K562 (cell line): ENCODE measurements around the gene SACM1L. TPM values are rescaled to one million over a fixed set of nuclear protein-coding genes. Genes with fewer than 3 reads are reported as not detected.

ENCODE experiments used
- JUND ChIP-seq, 2 experiments: IDR thresholded peaks; 2 replicates in 1 of 2; 3 replicates in 1 of 2; pipeline ENCODE4 v1.6.1; 2011; ENCODE audit warnings: borderline replicate concordance in 2 of 2, low read depth in 2 of 2, low read length in 2 of 2, improper control_type of control experiment in 1 of 2, missing biosample characterization in 1 of 2, missing genetic modification characterization in 1 of 2, missing genetic modification reagents in 1 of 2
- MEF2D ChIP-seq: conservative IDR thresholded peaks from 2 replicates; pipeline ENCODE4 v1.6.1; 2016; ENCODE audit warnings: low read depth, missing genetic modification characterization, missing compliant biosample characterization
- MTA2 ChIP-seq: fragments of 450-650 bp; IDR thresholded peaks from 2 replicates; pipeline ENCODE4 v1.6.1; 2016; ENCODE audit warnings: low read depth
- NR2F6 ChIP-seq: fragments of 450-650 bp; formaldehyde crosslinking; IDR thresholded peaks from 2 replicates; pipeline ENCODE4 v1.4.0; 2020; ENCODE audit warnings: mild to moderate bottlenecking
- OTX1 ChIP-seq: fragments of 450-650 bp; formaldehyde crosslinking; IDR thresholded peaks from 2 replicates; pipeline ENCODE4 v1.4.0; 2022; ENCODE audit warnings: mild to moderate bottlenecking
- PHF20 ChIP-seq: fragments of 450-650 bp; IDR thresholded peaks from 2 replicates; pipeline ENCODE4 v1.6.1; 2018; ENCODE audit not compliant: partially characterized antibody
- POLR2H ChIP-seq: IDR thresholded peaks from 2 replicates; pipeline ENCODE4 v1.6.1; 2016; ENCODE audit warnings: missing genetic modification characterization, low read depth, mild to moderate bottlenecking, control low read depth, missing compliant biosample characterization, moderate library complexity
- RBFOX2 ChIP-seq: fragments of 200-400 bp; formaldehyde crosslinking; IDR thresholded peaks from 2 replicates; pipeline ENCODE4 v1.6.1; 2017; ENCODE audit warnings: low read depth, mild to moderate bottlenecking, low read length, moderate library complexity
- SAFB ChIP-seq: fragments of 200-400 bp; formaldehyde crosslinking; IDR thresholded peaks from 2 replicates; pipeline ENCODE4 v1.6.1; 2017; ENCODE audit warnings: low read depth, low read length, borderline replicate concordance
- SMARCE1 ChIP-seq: fragments of 450-650 bp; IDR thresholded peaks from 2 replicates; pipeline ENCODE4 v1.7.1; 2016; ENCODE audit warnings: mild to moderate bottlenecking
- SUPT5H ChIP-seq: fragments of 450-650 bp; IDR thresholded peaks from 2 replicates; pipeline ENCODE4 v1.6.1; 2016
- TAF9B ChIP-seq: fragments of 450-650 bp; IDR thresholded peaks from 2 replicates; pipeline ENCODE4 v1.6.1; 2018; ENCODE audit warnings: mild to moderate bottlenecking; ENCODE audit not compliant: partially characterized antibody
- TCFL5 ChIP-seq: fragments of 250-450 bp; sonication (Bioruptor Pico); conservative IDR thresholded peaks from 2 replicates; pipeline ENCODE4 v1.6.1; 2021; ENCODE audit warnings: mild to moderate bottlenecking, moderate library complexity, matching md5 sums
- ZNF583 ChIP-seq: fragments of 250-450 bp; sonication (Bioruptor Pico); IDR thresholded peaks from 2 replicates; pipeline ENCODE4 v1.4.0; 2020
- ZNF830 ChIP-seq: fragments of 250-450 bp; sonication (Bioruptor Pico); IDR thresholded peaks from 2 replicates; pipeline ENCODE4 v1.5.0; 2021; ENCODE audit warnings: mild to moderate bottlenecking
- polyA plus RNA-seq, 8 experiments: library from polyadenylated mRNA; depleted of rRNA in 4 of 8; stranded (reverse) in 5 of 8; unstranded in 3 of 8; fragments of >200 nt; fragmentation: Nextera tagmentation in 2 of 8; fragmentation: Illumina TruSeq in 1 of 8; extraction: Ambion mirVana in 2 of 8; extraction: Trizol in 1 of 8; gene quantifications; 2 replicates each; pipeline versions ENCODE4 v1.2.1 to v1.2.3, GENCODE V29; 2011 to 2014; ENCODE audit warnings: inconsistent platforms in 1 of 8, missing spikeins in 1 of 8
- total RNA-seq, 7 experiments: library from RNA; depleted of rRNA in 6 of 7; stranded (reverse); fragments of >200 nt in 6 of 7; fragmentation: Illumina TruSeq in 2 of 7; extraction: Trizol in 2 of 7; gene quantifications; 2 replicates each; pipeline versions ENCODE4 v1.2.1 to v1.2.3, GENCODE V29; 2011 to 2021; ENCODE audit warnings: low replicate concordance in 1 of 7
- TF ChIP-seq, protein P1 (sequence below): fragments of 250-450 bp; sonication (Bioruptor Pico); IDR thresholded peaks from 2 replicates; pipeline ENCODE4 v1.8.0; 2022; ENCODE audit warnings: moderate library complexity, mild to moderate bottlenecking, inconsistent platforms
- TF ChIP-seq, protein P2 (sequence below): fragments of 250-450 bp; sonication (Bioruptor Pico); IDR thresholded peaks from 2 replicates; pipeline ENCODE4 v1.4.0; 2020; ENCODE audit warnings: mild to moderate bottlenecking, moderate library complexity, borderline replicate concordance
- TF ChIP-seq, protein P3 (sequence below): fragments of 450-650 bp; IDR thresholded peaks from 2 replicates; pipeline ENCODE4 v1.6.1; 2016; ENCODE audit warnings: antibody characterized with exemption
- TF ChIP-seq, protein P4 (sequence below): sonication (generic); formaldehyde crosslinking; IDR thresholded peaks from 2 replicates; pipeline ENCODE4 v1.5.0; 2020; ENCODE audit warnings: missing genetic modification reagents
- TF ChIP-seq, protein P5 (sequence below): fragments of 250-450 bp; sonication (Bioruptor Pico); IDR thresholded peaks from 2 replicates; pipeline ENCODE4 v1.8.0; 2021; ENCODE audit warnings: borderline replicate concordance, mild to moderate bottlenecking, moderate library complexity; ENCODE audit not compliant: poor library complexity, severe bottlenecking

The SACM1L gene
- total and polyA plus RNA-seq, 9 of the 15 experiments (the other 6 are each of a cell fraction or from before 2014, with no cell fraction given), result 25.7 to 67.2 (median 40.3) TPM

DNA sequence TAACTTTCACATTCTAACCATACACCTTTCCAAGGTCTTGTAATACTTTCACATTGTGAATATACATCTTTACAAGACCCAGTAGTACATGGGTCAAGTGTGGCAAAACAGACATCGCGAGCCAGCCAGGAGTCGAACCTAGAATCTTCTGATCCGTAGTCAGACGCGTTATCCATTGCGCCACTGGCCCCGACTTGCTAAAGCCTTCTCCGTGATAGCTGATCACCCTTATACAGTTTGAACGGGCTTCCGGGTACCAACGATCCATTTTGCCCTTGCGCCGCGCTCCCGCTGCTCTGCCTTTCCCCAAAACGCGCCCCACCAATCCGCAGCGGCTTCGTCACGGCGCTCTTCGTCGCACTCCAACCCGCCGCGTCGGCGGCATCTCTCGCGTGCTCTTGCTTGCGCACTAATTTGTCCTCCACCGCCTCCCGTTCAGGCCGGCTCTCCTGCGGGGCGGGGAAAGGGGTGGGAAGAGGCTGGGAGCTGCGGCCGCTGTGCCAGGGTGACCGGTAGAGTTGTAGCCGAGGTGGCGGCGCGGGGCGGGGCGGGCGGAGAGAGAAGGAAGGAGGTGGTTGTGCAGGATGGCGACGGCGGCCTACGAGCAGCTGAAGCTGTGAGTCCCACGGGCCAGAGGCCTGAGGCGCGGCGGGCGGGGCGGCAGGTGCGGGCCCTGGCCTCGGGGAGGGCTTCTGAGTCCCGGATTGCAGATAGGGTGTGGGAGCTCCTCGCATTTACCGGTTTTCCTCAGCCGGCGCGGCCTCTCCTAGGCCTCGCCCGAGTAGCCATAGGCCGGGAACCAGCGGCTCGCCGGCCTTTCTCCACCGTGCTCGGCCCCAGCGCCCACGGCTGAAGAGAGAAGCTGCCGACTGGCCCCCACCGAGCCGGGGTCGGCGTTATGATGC, at the start of gene SACM1L (continued):
- TF ChIP-seq, protein P1, sequence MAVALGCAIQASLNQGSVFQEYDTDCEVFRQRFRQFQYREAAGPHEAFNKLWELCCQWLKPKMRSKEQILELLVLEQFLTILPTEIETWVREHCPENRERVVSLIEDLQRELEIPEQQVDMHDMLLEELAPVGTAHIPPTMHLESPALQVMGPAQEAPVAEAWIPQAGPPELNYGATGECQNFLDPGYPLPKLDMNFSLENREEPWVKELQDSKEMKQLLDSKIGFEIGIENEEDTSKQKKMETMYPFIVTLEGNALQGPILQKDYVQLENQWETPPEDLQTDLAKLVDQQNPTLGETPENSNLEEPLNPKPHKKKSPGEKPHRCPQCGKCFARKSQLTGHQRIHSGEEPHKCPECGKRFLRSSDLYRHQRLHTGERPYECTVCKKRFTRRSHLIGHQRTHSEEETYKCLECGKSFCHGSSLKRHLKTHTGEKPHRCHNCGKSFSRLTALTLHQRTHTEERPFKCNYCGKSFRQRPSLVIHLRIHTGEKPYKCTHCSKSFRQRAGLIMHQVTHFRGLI, result no peak
- TF ChIP-seq TAF9B, result peak; percentile 32
- peak; percentile 85; the same call in 1 of the 2 replicates for TF ChIP-seq NR2F6 (CRISPR knock-in tag)
- peak; percentile 12; the same call in 1 of the 2 replicates for TF ChIP-seq ZNF583 (CRISPR knock-in tag)
- TF ChIP-seq TCFL5 (CRISPR knock-in tag), result no peak
- TF ChIP-seq OTX1 (CRISPR knock-in tag), result peak; percentile 56; the same call in 1 of the 2 replicates
- TF ChIP-seq, protein P2, sequence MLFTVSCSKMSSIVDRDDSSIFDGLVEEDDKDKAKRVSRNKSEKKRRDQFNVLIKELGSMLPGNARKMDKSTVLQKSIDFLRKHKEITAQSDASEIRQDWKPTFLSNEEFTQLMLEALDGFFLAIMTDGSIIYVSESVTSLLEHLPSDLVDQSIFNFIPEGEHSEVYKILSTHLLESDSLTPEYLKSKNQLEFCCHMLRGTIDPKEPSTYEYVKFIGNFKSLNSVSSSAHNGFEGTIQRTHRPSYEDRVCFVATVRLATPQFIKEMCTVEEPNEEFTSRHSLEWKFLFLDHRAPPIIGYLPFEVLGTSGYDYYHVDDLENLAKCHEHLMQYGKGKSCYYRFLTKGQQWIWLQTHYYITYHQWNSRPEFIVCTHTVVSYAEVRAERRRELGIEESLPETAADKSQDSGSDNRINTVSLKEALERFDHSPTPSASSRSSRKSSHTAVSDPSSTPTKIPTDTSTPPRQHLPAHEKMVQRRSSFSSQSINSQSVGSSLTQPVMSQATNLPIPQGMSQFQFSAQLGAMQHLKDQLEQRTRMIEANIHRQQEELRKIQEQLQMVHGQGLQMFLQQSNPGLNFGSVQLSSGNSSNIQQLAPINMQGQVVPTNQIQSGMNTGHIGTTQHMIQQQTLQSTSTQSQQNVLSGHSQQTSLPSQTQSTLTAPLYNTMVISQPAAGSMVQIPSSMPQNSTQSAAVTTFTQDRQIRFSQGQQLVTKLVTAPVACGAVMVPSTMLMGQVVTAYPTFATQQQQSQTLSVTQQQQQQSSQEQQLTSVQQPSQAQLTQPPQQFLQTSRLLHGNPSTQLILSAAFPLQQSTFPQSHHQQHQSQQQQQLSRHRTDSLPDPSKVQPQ (CRISPR knock-in tag), result no peak
- peak; percentile 96 for TF ChIP-seq SUPT5H
- TF ChIP-seq, protein P3, sequence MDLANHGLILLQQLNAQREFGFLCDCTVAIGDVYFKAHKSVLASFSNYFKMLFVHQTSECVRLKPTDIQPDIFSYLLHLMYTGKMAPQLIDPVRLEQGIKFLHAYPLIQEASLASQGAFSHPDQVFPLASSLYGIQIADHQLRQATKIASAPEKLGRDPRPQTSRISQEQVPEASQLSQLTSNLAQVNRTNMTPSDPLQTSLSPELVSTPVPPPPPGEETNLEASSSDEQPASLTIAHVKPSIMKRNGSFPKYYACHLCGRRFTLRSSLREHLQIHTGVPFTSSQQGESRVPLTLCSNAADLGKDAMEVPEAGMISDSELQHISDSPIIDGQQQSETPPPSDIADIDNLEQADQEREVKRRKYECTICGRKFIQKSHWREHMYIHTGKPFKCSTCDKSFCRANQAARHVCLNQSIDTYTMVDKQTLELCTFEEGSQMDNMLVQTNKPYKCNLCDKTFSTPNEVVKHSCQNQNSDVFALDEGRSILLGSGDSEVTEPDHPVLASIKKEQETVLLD, result peak; percentile 90
- TF ChIP-seq MTA2, result no peak
- TF ChIP-seq PHF20, result peak; percentile 69
- TF ChIP-seq, protein P4, sequence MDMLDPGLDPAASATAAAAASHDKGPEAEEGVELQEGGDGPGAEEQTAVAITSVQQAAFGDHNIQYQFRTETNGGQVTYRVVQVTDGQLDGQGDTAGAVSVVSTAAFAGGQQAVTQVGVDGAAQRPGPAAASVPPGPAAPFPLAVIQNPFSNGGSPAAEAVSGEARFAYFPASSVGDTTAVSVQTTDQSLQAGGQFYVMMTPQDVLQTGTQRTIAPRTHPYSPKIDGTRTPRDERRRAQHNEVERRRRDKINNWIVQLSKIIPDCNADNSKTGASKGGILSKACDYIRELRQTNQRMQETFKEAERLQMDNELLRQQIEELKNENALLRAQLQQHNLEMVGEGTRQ (CRISPR knock-in tag), result no peak
- peak; percentile 68 for TF ChIP-seq JUND (IDR thresholded peaks at IDR 0.05; ENCODE audit: borderline replicate concordance, low read depth, low read length)
- TF ChIP-seq JUND (tag; IDR thresholded peaks at IDR 0.05; ENCODE audit: borderline replicate concordance, low read depth, low read length), result peak; percentile 53; the same call in 1 of the 3 replicates
- TF ChIP-seq POLR2H (tag), result peak; percentile 100
- TF ChIP-seq SMARCE1, result peak; percentile 15; the same call in 1 of the 2 replicates
- no peak for TF ChIP-seq SAFB
- TF ChIP-seq MEF2D (tag), result 0 out of 2 replicates have a peak, but pooled peaks have one; percentile 35
- no peak for TF ChIP-seq ZNF830
- TF ChIP-seq, protein P5, sequence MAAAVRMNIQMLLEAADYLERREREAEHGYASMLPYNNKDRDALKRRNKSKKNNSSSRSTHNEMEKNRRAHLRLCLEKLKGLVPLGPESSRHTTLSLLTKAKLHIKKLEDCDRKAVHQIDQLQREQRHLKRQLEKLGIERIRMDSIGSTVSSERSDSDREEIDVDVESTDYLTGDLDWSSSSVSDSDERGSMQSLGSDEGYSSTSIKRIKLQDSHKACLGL (CRISPR knock-in tag), result no peak
- TF ChIP-seq RBFOX2, result peak; percentile 89
